ENCODE measurements around the gene PSG5.
"Not testable (repeated sequence)": the region's sequence is repeated elsewhere in the genome, so short reads cannot be mapped to it uniquely, and the experiment has no call there.

Gene PSG5

DNA sequence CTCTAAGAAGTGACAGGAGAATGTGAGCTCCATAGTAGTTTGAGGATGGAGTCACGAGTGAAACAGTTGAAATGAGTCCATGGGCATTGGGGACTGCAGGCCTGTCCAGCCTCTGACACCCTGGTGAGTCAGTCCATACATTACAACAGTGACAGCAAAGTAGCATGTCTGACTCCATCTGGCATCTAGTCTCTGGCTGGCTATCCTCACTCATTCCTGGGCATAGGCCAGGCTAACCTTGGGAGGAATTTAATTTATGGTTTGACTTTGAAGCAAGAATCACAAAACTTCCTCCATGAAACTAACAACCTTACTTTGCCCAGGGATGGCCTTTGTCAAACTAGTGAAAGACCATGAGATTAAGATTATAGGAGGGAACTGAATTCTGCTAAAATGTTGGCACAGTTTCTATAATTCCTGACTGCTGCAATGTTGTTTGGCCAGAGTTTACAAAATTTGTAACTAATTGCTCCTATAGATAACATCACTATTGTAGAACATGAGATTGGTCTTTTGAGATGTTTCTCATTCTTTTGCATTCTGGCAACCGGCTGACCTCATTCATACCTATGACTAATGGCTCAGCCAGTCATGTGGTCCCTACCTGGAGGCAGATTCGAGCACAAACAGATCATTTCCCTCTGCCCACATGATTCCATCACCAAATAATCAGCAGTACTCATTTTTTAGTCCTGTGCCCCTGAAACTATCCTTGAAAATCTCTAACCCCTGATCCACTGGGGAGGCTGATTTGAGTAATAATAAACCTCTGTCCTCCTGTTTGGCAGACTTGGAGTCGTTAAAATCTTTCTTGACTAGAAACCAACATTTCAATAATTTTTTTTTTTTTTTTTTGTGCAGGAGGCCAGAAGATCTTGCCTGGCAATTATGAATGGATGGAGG is 4.2 kb downstream of the PSG5 start:
- not testable (repeated sequence) for DNase-seq

DNA sequence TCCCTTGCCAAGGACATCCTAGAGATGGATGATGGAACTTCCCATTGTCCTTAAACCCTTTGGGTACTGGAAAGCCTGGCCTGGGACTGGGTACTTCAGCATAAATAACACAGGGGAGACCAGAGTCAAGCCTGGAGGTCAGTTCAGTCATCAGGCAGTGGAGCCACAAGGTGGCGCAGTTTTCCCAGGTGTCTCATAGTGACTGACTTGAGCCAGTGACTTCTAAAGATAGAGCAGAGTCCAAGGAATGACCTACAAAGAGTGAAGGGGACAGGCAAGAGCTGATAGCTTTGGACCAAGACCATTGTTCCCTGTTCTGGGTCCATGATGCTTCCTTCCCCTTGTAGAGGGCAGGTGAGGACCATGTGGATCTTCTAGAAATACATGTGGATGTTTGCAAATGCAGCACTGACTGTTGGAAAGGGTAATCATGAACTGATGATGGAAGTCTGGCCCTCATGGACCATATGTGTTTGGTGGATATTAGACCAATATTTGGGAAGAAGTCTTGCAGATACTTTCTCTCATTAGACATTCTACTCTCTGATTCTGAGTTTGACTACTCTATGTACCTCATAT is 6.7 kb downstream of the PSG5 start:
- not testable (repeated sequence) for DNase-seq

DNA sequence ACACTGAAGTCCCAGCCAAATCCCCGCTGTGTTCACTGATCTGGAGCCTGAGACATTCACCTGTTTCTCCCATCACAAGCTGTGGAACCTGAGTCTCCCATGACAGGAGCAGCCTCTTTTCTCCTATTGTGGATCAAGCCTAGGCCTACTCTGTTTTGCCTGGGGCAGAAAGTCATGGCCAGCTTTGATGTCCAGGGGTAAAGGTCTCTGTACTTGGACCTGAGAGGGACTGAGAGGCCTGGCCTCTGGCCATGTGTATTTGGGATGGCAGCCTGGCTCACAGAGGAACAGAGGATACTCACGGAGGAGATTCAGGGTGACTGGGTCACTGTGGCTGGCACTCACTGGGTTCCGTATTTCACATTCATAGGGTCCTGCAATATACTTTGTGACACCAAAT is 7.8 kb downstream of the PSG5 start:
- DNase-seq = not testable (repeated sequence)

DNA sequence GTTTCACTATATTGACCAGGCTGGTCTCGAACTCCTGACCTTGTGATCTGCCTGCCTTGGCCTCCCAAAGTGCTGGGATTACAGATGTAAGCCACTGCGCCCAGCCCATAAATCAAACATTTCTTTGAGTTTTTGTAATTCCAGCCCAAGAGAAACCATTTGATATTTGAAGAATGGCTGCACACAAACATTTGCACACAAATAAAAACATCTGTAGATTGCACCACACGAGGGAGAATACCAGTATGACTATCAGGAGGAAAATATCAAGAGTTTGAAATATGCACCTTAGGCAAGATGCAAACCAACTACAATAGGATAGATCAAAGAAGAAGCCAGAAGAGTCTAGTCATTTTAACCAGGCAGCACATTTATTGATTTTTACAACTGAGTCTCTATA is 20.4 kb downstream of the PSG5 start:
- not testable (repeated sequence) for DNase-seq

- DNase-seq = not testable (repeated sequence)
Measured at GRCh38 chr19:43163135-43163534, 23.2 kb downstream of the PSG5 start.

GRCh38 chr19:43162261-43162660 is 24.1 kb downstream of the PSG5 start:
- DNase-seq = not testable (repeated sequence)

DNA sequence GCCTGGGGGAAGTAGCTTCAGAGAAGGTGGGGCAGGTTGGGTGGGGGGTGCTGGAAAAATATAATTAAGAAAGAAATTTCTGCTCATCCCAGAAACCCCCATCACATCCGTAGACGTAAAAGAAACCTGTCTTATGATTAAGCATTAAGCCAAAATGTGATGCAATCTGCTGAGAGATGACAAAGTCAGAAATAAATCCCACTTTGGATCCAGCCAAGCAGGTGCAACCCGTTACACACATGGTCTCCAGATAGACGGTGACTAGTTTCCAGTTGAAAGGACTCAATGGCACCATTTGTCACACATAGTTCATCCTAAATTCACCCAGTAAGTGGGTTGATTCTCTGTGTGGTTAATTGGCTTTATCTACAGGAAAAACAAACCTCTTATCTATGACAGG is 34.1 kb downstream of the PSG5 start:
- no peak for DNase-seq

- DNase-seq = not testable (repeated sequence)
Measured at GRCh38 chr19:43149788-43150187, 36.5 kb downstream of the PSG5 start.

DNA sequence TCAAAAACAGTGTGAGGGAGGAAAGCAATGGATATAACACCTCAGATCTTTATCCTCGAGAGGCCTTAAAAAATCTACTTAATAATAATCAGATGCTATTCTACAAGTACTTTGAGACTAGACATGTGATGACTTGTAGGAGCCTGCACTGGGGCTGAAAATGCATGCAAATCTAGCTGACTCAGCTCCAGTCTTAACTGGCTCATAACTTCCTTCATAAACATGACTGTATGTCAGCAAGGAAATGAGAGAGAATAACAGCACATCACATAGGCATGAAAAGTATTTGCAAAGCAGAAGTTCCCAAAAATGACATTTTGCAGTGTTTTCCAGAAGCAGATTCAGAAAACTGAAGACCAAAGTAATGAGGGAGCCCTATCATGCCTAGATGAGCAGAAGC is 38.1 kb downstream of the PSG5 start:
- DNase-seq = no peak

DNA sequence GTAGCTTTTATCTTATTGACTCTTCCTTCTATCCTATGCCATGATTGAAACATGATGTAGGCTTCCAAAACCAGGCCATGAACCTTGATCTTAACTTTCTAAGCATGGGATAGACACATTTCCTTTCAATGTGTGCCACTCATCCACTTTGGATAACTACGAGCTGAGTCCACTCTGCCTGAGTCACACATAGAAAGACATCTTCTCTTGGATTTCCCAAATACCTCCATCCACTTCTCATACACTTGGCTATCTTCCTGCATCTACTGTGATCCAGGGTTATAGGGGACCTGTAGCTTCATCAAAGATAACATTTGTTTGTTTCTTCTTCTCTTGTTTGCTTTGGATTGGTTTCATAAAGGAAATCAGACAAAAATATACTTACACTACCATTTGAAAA is 44.6 kb downstream of the PSG5 start:
- DNase-seq = not testable (repeated sequence)

DNA sequence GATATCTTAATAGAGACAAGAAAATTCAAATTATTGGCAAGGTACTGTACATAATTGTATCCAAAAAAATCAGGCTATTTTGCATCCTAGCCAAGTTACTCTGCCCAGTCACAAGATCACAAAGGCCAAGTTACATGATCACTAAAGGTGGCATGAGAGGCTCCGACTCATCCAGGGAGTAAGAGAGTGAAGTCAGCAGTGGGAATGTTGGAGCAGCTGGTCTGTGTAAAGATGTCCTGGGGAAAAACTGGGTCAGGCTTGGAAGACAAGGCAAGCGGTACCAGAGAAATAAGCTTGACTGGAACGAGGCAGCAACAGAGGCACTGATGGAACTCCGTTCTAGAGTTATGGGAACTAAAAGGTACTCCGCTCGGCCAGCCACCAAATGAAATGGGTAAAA is 53.6 kb downstream of the PSG5 start:
- DNase-seq = no peak

DNA sequence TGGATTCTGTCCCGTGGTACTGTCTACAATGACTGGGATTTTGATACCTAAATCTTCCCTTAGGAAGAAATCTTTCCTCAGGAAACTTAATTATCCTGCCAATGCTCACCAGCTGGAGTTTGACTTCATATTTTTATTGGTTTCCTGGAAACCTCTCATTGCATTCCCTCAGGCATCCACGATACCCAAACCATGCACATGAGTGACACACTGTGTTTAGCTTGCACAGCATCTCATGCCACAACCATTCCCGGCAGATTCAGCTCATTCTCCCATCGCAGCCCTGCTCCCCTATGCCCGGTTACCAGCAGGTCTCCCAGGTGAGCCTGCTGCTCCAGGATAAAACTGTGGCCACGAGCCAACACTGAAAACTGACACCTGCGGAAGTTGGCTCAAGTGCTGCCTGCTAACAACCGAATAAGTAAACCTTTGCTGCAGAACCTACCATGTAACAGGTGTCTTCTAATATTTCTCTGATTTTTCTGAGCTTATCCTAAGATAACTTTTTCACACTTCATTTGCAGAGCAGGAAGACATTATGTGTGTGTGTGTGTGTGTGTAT is 55.0 kb downstream of the PSG5 start:
- DNase-seq = not testable (repeated sequence)

GRCh38 chr19:43129197-43129596 is 57.1 kb downstream of the PSG5 start:
- not testable (repeated sequence) for DNase-seq

GRCh38 chr19:43127336-43127735 is 59.0 kb downstream of the PSG5 start:
- not testable (repeated sequence) for DNase-seq

GRCh38 chr19:43126720-43127119 is 59.6 kb downstream of the PSG5 start:
- no peak for DNase-seq

GRCh38 chr19:43124360-43124759 is 62.0 kb downstream of the PSG5 start:
- DNase-seq = no peak

DNA sequence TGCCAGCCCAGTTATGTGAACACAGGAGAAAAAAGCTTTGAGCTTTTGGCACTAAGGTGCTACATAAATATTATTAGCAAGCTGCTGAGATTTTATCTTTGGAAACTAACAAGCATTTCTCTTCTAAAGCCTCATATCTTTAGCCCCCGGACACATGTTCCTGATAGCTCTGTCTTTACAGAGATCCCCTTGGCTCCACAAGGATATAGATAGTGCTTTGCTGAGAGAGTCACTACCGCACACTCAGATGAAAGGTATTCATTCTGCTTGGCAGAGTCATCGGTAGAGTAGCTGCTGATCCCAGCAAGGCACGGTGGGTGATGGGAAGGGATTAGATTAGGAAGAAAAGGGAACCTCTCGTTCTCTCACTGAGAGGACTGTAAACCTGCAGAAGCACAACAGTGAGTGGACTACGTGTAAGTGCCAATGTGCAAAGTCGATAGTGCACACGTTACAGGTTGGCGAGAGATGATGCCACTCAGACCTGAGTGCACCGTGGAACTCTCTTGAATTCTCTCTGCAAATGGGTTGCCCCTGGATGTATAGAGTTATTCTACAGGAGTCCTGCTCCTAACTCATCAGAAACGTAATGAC is 65.8 kb downstream of the PSG5 start:
- not testable (repeated sequence) for DNase-seq

DNA sequence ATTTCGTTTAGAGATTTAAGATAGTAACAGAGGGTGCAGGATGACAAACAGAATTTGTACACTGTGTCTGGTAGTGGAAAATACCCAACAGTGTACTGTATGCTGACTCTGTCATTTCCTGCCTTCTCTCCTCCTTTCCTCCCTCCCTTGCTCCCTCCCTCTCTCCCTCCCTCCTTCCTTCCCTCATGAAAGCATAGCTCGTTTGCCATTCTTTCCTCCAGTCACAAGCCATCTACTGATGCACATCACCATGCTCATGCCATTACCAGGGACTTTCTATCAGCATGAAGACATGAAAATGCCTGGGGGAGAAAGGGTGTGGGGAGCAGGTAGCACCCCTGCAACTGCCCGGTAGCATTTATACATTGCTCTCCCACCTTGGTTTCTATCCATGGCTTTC is 66.8 kb downstream of the PSG5 start:
- DNase-seq = not testable (repeated sequence)
